C1 segment of cervical spinal cord (tissue), 14 donors: Measurements from ENCODE around the gene ROR1.
"Not testable (repeated sequence)": the region's sequence is repeated elsewhere in the genome, so short reads cannot be mapped to it uniquely, and the experiment has no call there.

ENCODE experiments used
- DNase-seq, 14 donors: peaks; one replicate each; lab custom pipeline; 2025; lab: John Stamatoyannopoulos, UW

Gene ROR1

DNA sequence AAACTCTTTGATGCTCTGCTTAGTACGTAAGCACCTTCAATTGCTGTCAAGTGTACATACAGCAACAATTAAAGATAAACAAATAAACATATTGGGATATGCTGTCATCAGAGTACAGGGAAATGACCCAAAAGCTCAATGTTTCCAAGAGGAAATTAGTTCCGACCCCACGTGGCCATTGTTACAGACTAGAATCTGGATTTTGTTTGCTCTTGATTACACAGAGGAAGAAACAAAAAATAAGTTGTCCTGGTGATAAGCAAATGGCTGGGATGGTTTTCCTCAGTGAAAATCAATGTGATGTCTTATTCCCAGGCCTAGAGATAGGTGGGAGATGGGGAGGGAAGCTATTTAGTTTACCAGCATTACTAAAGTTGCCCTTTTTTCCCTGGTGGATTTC, 316.6 kb downstream of the ROR1 start:
- DNase-seq = no peak

- peak in 5 of 14 donors; percentile 3 to 44 (median 6) for DNase-seq
Measured at GRCh38 chr1:64092851-64093371, 319.1 kb downstream of the ROR1 start.

DNA sequence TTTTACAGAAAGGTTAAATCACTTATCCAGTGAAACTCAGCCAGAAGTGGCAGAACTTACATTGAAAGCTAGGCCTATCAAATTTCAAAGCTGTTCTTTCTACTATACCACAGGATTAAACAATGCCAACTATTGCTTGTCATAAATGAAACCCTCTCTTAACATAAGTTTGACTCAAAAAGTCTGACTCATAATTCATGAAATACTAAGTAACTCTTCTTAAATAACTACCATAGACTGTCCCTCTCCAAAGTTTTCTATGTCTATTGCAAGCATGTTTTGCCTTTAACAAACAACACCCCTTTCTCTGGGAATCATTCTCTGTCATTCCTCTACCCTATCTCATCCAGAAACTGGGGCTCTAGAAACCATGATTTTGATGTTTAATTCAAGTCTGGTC, 320.1 kb downstream of the ROR1 start:
- no peak for DNase-seq

DNA sequence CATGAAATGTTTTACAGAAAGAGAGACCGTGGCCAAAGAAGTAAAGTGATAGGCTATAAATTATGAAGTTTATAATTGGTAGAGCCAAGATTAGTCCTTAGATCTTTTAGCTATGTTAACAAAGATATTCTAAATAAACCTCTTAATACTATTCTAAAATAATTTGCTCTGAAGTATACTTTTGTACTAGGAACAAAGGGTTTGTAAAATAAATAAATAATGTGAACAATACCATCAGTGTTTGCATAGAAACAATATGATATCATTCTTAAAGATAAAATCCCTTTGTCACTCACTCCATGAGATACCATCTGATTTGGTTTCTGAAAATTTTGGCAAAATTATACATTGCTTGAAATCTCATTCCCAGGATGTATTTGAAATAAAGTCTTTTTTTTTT, 322.0 kb downstream of the ROR1 start:
- no peak for DNase-seq

GRCh38 chr1:64097859-64098258, 324.0 kb downstream of the ROR1 start:
- DNase-seq = no peak

- no peak for DNase-seq
Measured at GRCh38 chr1:64098436-64098835, 324.6 kb downstream of the ROR1 start.

- DNase-seq = no peak
Measured at GRCh38 chr1:64098846-64099582, 325.2 kb downstream of the ROR1 start.

DNA sequence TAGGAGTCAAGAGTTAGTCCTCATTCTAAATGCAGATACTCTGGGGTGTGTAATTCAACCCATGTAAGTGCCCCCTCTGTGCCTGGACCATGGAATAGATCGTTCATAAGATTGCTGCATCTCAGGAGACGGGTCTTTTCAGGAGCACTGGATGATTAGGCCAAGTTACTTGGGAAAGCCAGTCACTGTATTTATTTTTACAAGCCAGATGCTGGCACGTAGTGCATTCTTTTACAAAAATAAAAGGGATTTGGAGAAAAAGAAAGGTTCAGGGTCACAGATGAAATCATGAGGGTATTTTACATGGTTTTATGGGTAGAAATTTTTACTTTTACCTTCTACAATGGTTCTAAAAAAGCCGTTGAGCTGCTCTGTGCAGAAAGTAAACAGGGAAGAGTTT, 327.0 kb downstream of the ROR1 start:
- DNase-seq = no peak

GRCh38 chr1:64104585-64104984, 330.8 kb downstream of the ROR1 start:
- not testable (repeated sequence) for DNase-seq

DNA sequence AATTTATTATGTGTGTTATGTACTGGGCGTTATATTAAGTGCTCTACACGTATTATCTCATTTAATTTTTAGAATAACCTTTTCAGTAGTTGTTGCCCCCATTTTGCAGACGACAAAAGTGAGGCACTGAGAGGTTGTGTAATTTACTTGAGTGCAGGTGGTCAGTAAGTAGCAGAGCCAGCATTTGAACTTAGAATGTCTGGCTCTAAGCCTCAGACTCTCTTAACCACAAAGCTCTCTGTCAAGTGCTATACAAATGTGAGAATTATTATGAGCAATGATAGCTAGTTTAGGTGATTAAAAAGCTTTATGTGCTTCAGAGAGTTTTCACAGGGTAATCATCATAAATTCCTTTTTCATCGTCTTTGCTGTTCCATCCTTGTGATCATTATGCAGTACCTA, 333.3 kb downstream of the ROR1 start:
- no peak for DNase-seq

DNA sequence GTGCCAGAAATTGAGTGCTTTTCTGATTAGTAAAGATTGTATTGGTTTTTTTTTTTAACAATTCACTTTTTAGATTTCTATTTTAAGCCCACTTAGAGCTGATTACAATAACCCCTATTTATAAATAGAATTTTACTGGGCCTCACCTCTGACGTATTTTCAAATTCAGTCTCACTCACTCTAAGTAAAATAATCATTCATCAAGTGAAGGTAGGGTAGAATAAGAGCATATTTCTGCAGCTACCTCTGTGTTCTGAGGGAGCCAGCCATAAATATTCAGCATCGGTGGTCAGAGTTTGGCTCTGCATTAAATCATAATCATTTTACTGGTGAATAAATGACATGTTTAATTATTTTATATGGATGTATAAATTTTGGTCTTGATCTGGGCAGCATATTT, 333.8 kb downstream of the ROR1 start:
- no peak for DNase-seq

DNA sequence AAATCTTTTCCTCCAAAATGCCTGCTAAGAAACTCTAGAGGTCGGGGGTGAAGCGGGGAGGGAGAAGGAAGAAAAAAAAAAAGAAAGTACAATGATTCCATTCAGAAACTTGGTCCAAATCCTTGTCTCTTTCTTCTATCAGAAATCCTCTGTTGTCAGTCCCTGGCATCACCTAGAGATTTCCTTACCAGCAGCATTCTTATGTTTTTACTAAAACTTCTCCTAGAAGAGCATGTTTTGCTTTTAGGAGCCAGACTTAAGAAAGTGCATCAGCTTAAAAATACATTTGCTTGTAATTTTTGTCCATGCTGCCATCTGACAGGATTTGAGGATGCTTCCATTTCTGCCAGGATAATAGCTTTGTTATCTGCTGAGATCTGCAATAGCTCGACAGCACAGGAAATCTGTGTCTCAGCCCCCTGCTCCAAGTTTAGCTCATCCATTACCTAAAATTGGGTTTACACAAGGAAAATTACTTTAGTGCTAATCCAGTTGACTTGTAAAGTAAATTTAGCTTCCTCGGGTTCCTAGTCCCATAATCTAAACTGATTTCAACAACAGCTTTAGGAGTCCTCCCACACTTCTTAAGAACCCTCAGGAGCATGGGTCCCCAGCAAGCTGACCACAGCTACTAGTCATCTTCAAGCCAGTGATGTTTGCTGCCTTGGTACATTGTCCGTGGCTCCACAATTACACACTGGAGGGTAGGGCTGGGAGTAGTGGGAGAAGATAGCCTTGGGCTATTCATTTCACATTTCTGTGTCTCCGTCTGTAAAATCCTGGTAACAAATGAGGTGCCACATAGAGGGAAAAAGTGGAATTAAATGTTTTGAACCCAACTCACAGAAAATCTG, 337.3 kb downstream of the ROR1 start:
- no peak for DNase-seq

DNA sequence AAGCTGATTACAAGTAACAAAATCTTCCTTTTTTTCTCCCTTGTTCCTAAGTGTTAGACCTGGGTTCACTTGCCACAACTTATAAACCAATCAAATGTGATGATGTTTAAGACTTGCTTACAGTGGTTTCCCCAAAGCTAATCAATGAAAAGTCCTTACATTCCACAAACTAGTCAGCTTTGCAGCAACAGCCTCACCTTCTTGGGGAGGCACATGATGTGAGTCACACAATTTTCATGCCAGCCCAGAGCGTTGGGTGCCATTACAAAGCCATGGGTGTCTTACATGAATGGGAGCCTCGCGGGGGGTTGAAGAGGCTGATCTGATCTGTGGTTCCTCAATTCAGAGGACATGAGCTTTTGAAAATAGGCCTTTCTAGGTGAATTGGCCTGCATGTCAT, 338.0 kb downstream of the ROR1 start:
- no peak for DNase-seq

- DNase-seq = no peak
Measured at GRCh38 chr1:64112281-64112680, 338.5 kb downstream of the ROR1 start.

GRCh38 chr1:64114012-64114525, 340.3 kb downstream of the ROR1 start:
- no peak for DNase-seq

GRCh38 chr1:64116537-64116936, 342.7 kb downstream of the ROR1 start:
- DNase-seq = no peak

- no peak for DNase-seq
Measured at GRCh38 chr1:64117492-64117891, 343.7 kb downstream of the ROR1 start.

DNA sequence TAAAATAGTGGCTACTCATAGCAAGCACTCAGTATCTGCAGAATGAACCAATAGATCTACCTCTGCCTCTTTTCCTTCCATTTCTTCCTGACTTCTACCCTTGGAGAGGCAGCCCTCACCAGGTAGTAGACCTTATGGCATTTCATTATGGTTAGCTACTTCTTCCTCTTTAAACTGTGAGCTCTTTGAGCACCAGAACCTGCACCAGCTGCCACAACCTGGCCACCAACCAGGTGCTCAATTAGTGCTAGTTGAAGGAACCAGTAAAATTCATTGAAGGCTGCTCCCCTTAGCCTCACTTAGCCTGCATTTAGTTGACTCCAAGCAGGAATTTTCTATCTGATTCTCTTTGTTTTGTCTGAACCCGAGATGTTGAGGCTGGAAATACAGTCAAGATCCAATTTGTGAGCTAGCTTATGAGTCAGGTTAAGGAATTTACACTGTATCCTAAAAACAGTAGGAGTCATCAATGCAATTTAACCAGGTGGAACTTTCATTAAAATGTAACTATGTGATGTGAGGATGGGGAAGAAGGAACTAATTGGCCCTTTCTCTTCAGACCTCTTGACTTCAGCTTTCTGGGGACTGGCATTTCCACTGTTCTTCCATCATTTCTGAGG, 348.1 kb downstream of the ROR1 start:
- peak in 1 of 14 donors; percentile 79 for DNase-seq

- no peak for DNase-seq
Measured at GRCh38 chr1:64122588-64122987, 348.8 kb downstream of the ROR1 start.

GRCh38 chr1:64124704-64125440, 351.1 kb downstream of the ROR1 start:
- no peak for DNase-seq

GRCh38 chr1:64126581-64126980, 352.8 kb downstream of the ROR1 start:
- no peak for DNase-seq
